GM23338 (cell line): ENCODE results near the gene GSG1L. TPM values are rescaled to one million over a fixed set of nuclear protein-coding genes. Genes with fewer than 3 reads are reported as not detected.

Source experiments
- ATAC-seq: fragments of 200-7000 bp; cut with Tn5 transposase; 3 replicates; pipeline ENCODE4 v1.9.1; 2020
- DNase-seq: peaks from one replicate; pipeline ENCODE4 v3.0.0-alpha.2; 2015; ENCODE audit warnings: low spot score
- H2AFZ ChIP-seq: fragments of 200-600 bp; sonication (generic); 2 replicates; pipeline ENCODE4 v1.8.0; 2016; ENCODE audit warnings: antibody characterized with exemption, mild to moderate bottlenecking, moderate library complexity
- H3F3A ChIP-seq: fragments of 200-600 bp; sonication (generic); replicated peaks from 2 replicates; pipeline ENCODE4 v1.8.0; 2017; ENCODE audit warnings: antibody characterized with exemption, mixed run types, low read depth
- H3K27ac ChIP-seq: fragments of 200-600 bp; sonication (generic); 2 replicates; pipeline ENCODE4 v1.6.1; 2016; ENCODE audit warnings: low read depth
- H3K27me3 ChIP-seq: fragments of 200-600 bp; sonication (generic); 2 replicates; pipeline ENCODE4 v1.8.0; 2016; ENCODE audit warnings: mild to moderate bottlenecking, mixed run types, moderate library complexity; ENCODE audit not compliant: insufficient read depth
- H3K36me3 ChIP-seq: fragments of 200-600 bp; sonication (generic); 2 replicates; pipeline ENCODE4 v1.8.0; 2016; ENCODE audit warnings: mild to moderate bottlenecking; ENCODE audit not compliant: insufficient read depth
- H3K4me1 ChIP-seq: fragments of 200-600 bp; sonication (generic); 2 replicates; pipeline ENCODE4 v1.8.0; 2016; ENCODE audit warnings: mild to moderate bottlenecking, moderate library complexity; ENCODE audit not compliant: insufficient read depth
- H3K4me2 ChIP-seq: fragments of 200-600 bp; sonication (generic); 2 replicates; pipeline ENCODE4 v1.7.1; 2017; ENCODE audit warnings: mixed run types
- H3K4me3 ChIP-seq: fragments of 200-600 bp; sonication (generic); 2 replicates; pipeline ENCODE4 v1.6.1; 2016; ENCODE audit warnings: mixed run types
- H3K79me2 ChIP-seq: fragments of 200-600 bp; sonication (generic); replicated peaks from 2 replicates; pipeline ENCODE4 v1.8.0; 2017; ENCODE audit warnings: mild to moderate bottlenecking; ENCODE audit not compliant: insufficient read depth
- H3K9me2 ChIP-seq: fragments of 200-600 bp; sonication (generic); 2 replicates; pipeline ENCODE4 v1.8.0; 2017; ENCODE audit not compliant: insufficient read depth
- H4K20me1 ChIP-seq: fragments of 200-600 bp; sonication (generic); replicated peaks from 2 replicates; pipeline ENCODE4 v1.8.0; 2017; ENCODE audit warnings: mild to moderate bottlenecking; ENCODE audit not compliant: insufficient read depth
- H3K27ac Mint-ChIP-seq: 2 replicates; pipeline ENCODE4 v1.8.0; 2020; ENCODE audit warnings: inconsistent platforms, mild to moderate bottlenecking, moderate library complexity, mixed read lengths
- H3K27me3 Mint-ChIP-seq: 3 replicates; pipeline ENCODE4 v1.8.0; 2022; ENCODE audit warnings: low read depth, mild to moderate bottlenecking, moderate library complexity, mixed read lengths, inconsistent platforms; ENCODE audit not compliant: insufficient read depth, poor library complexity
- H3K36me3 Mint-ChIP-seq: 3 replicates; pipeline ENCODE4 v1.8.0; 2021; ENCODE audit warnings: low read depth, mild to moderate bottlenecking, inconsistent platforms, moderate library complexity, mixed read lengths
- H3K4me1 Mint-ChIP-seq: 3 replicates; pipeline ENCODE4 v1.8.0; 2020; ENCODE audit warnings: mild to moderate bottlenecking, inconsistent platforms, mixed read lengths
- H3K4me3 Mint-ChIP-seq: 3 replicates; pipeline ENCODE4 v1.8.0; 2021; ENCODE audit warnings: moderate library complexity, mild to moderate bottlenecking, inconsistent platforms, mixed read lengths
- H3K9me3 Mint-ChIP-seq: 3 replicates; pipeline ENCODE4 v1.8.0; 2020; ENCODE audit warnings: moderate library complexity, mild to moderate bottlenecking, inconsistent platforms, mixed read lengths
- CREB1 ChIP-seq: fragments of 250-450 bp; sonication (Bioruptor Pico); IDR thresholded peaks from 2 replicates; pipeline ENCODE4 v1.5.0; 2020; ENCODE audit warnings: low read depth, mild to moderate bottlenecking, moderate library complexity
- EZH2 ChIP-seq: fragments of 200-600 bp; sonication (generic); IDR thresholded peaks from one replicate; pipeline ENCODE4 v1.8.0; 2017; ENCODE audit warnings: antibody characterized with exemption, mild to moderate bottlenecking, low read depth; ENCODE audit not compliant: unreplicated experiment
- EZH2phosphoT487 ChIP-seq: fragments of 200-600 bp; sonication (generic); IDR thresholded peaks from one replicate; pipeline ENCODE4 v1.8.1; 2018; ENCODE audit warnings: antibody characterized with exemption; ENCODE audit not compliant: unreplicated experiment
- JUNB ChIP-seq: IDR thresholded peaks from one replicate; pipeline ENCODE4 v1.6.1; 2016; ENCODE audit warnings: antibody characterized with exemption; ENCODE audit not compliant: unreplicated experiment
- NANOG ChIP-seq: IDR thresholded peaks from 2 replicates; pipeline ENCODE4 v1.6.1; 2016; ENCODE audit warnings: antibody characterized with exemption, borderline replicate concordance
- POLR2AphosphoS5 ChIP-seq: IDR thresholded peaks from 2 replicates; pipeline ENCODE4 v1.6.1; 2016; ENCODE audit warnings: antibody characterized with exemption, low read depth
- STAT1 ChIP-seq: IDR thresholded peaks from one replicate; pipeline ENCODE4 v1.6.1; 2016; ENCODE audit warnings: antibody characterized with exemption; ENCODE audit not compliant: unreplicated experiment
- ZNF114 ChIP-seq: fragments of 250-450 bp; sonication (Bioruptor Pico); IDR thresholded peaks from 2 replicates; pipeline ENCODE4 v1.5.0; 2020; ENCODE audit warnings: mild to moderate bottlenecking, moderate library complexity
- polyA plus RNA-seq: library from polyadenylated mRNA; unstranded; fragments of >200 nt; fragmentation: Nextera tagmentation; extraction: Ambion mirVana; gene quantifications from 2 replicates; pipeline ENCODE4 v1.2.1, GENCODE V29; 2016
- total RNA-seq: library from RNA; depleted of rRNA; stranded (reverse); fragments of >200 nt; shearing (Covaris generic); gene quantifications from 2 replicates; pipeline ENCODE4 v1.2.3, GENCODE V29; 2014
- TF ChIP-seq, protein P1 (sequence below): fragments of 250-450 bp; sonication (Bioruptor Pico); IDR thresholded peaks from 2 replicates; pipeline ENCODE4 v1.5.0; 2020; ENCODE audit warnings: mild to moderate bottlenecking, moderate library complexity
- TF ChIP-seq, protein P2 (sequence below): IDR thresholded peaks from 2 replicates; pipeline ENCODE4 v1.6.1; 2016; ENCODE audit warnings: antibody characterized with exemption
- TF ChIP-seq, protein P3 (sequence below): IDR thresholded peaks from one replicate; pipeline ENCODE4 v1.6.1; 2018; ENCODE audit warnings: antibody characterized with exemption; ENCODE audit not compliant: unreplicated experiment

GSG1L gene
- total and polyA plus RNA-seq, 2 experiments from 2014 or later: 0.36 to 0.63 TPM

DNA sequence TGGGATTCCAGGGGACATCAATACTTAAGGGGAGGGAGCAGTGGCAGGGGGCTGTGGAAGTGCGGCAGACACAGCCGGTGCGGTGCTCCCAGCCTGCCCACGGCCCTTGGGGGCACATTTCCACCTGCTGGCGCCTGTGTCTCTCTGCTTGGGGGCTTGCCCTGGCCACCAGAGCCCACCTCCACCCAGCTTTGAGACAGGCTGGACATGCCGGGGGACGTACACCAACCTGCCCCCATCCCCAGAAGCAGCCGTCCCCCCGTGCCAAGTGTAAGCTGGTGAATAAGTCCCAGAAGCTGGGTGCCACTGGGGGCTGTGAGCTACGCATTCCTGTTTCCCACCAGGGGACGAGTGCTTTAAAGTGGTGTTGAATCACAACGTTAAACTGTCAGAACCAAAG is 172.6 kb downstream of the GSG1L start (continued):
- TF ChIP-seq, protein P1, sequence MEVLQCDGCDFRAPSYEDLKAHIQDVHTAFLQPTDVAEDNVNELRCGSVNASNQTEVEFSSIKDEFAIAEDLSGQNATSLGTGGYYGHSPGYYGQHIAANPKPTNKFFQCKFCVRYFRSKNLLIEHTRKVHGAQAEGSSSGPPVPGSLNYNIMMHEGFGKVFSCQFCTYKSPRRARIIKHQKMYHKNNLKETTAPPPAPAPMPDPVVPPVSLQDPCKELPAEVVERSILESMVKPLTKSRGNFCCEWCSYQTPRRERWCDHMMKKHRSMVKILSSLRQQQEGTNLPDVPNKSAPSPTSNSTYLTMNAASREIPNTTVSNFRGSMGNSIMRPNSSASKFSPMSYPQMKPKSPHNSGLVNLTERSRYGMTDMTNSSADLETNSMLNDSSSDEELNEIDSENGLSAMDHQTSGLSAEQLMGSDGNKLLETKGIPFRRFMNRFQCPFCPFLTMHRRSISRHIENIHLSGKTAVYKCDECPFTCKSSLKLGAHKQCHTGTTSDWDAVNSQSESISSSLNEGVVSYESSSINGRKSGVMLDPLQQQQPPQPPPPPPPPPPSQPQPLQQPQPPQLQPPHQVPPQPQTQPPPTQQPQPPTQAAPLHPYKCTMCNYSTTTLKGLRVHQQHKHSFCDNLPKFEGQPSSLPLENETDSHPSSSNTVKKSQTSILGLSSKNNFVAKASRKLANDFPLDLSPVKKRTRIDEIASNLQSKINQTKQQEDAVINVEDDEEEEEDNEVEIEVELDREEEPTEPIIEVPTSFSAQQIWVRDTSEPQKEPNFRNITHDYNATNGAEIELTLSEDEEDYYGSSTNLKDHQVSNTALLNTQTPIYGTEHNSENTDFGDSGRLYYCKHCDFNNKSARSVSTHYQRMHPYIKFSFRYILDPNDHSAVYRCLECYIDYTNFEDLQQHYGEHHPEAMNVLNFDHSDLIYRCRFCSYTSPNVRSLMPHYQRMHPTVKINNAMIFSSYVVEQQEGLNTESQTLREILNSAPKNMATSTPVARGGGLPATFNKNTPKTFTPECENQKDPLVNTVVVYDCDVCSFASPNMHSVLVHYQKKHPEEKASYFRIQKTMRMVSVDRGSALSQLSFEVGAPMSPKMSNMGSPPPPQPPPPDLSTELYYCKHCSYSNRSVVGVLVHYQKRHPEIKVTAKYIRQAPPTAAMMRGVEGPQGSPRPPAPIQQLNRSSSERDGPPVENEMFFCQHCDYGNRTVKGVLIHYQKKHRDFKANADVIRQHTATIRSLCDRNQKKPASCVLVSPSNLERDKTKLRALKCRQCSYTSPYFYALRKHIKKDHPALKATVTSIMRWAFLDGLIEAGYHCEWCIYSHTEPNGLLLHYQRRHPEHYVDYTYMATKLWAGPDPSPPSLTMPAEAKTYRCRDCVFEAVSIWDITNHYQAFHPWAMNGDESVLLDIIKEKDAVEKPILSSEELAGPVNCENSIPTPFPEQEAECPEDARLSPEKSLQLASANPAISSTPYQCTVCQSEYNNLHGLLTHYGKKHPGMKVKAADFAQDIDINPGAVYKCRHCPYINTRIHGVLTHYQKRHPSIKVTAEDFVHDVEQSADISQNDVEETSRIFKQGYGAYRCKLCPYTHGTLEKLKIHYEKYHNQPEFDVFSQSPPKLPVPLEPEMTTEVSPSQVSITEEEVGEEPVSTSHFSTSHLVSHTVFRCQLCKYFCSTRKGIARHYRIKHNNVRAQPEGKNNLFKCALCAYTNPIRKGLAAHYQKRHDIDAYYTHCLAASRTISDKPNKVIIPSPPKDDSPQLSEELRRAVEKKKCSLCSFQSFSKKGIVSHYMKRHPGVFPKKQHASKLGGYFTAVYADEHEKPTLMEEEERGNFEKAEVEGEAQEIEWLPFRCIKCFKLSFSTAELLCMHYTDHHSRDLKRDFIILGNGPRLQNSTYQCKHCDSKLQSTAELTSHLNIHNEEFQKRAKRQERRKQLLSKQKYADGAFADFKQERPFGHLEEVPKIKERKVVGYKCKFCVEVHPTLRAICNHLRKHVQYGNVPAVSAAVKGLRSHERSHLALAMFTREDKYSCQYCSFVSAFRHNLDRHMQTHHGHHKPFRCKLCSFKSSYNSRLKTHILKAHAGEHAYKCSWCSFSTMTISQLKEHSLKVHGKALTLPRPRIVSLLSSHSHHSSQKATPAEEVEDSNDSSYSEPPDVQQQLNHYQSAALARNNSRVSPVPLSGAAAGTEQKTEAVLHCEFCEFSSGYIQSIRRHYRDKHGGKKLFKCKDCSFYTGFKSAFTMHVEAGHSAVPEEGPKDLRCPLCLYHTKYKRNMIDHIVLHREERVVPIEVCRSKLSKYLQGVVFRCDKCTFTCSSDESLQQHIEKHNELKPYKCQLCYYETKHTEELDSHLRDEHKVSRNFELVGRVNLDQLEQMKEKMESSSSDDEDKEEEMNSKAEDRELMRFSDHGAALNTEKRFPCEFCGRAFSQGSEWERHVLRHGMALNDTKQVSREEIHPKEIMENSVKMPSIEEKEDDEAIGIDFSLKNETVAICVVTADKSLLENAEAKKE: no peak
- TF ChIP-seq EZH2phosphoT487 (no peak), NANOG (no peak), JUNB (no peak), EZH2 (no peak)
- TF ChIP-seq, protein P2, sequence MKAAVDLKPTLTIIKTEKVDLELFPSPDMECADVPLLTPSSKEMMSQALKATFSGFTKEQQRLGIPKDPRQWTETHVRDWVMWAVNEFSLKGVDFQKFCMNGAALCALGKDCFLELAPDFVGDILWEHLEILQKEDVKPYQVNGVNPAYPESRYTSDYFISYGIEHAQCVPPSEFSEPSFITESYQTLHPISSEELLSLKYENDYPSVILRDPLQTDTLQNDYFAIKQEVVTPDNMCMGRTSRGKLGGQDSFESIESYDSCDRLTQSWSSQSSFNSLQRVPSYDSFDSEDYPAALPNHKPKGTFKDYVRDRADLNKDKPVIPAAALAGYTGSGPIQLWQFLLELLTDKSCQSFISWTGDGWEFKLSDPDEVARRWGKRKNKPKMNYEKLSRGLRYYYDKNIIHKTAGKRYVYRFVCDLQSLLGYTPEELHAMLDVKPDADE: no peak

DNA sequence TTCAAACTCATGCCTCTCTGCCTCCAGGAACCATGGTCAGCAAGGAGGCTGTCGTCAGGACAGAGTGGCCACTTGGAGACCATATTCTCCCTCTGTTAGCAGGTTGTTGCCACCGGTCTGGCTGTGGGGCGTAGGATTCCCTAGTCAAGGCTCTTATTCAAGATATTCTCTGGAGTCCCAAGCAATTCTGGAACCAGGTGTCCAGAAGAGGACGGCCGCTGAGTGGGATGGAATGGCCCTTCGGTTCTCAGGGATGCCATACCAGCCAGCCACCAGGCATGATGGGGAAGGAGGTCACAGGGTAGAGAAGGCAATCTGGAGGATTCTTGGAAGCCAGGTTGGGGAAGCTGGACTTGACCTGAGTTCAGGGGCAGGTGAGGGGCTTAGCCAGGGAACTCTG is 173.5 kb downstream of the GSG1L start:
- ATAC-seq: no peak
- H3K4me1 Mint-ChIP-seq: peaks cover 8% of the 10 kb centered on the region; the same call in 2 of the 3 replicates
- no peak for TF ChIP-seq CREB1 (CRISPR knock-in tag)
- no peak for TF ChIP-seq STAT1
- TF ChIP-seq ZNF114 (CRISPR knock-in tag): no peak
- TF ChIP-seq POLR2AphosphoS5: no peak
- TF ChIP-seq, protein P3, sequence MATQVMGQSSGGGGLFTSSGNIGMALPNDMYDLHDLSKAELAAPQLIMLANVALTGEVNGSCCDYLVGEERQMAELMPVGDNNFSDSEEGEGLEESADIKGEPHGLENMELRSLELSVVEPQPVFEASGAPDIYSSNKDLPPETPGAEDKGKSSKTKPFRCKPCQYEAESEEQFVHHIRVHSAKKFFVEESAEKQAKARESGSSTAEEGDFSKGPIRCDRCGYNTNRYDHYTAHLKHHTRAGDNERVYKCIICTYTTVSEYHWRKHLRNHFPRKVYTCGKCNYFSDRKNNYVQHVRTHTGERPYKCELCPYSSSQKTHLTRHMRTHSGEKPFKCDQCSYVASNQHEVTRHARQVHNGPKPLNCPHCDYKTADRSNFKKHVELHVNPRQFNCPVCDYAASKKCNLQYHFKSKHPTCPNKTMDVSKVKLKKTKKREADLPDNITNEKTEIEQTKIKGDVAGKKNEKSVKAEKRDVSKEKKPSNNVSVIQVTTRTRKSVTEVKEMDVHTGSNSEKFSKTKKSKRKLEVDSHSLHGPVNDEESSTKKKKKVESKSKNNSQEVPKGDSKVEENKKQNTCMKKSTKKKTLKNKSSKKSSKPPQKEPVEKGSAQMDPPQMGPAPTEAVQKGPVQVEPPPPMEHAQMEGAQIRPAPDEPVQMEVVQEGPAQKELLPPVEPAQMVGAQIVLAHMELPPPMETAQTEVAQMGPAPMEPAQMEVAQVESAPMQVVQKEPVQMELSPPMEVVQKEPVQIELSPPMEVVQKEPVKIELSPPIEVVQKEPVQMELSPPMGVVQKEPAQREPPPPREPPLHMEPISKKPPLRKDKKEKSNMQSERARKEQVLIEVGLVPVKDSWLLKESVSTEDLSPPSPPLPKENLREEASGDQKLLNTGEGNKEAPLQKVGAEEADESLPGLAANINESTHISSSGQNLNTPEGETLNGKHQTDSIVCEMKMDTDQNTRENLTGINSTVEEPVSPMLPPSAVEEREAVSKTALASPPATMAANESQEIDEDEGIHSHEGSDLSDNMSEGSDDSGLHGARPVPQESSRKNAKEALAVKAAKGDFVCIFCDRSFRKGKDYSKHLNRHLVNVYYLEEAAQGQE: no peak
- TF ChIP-seq NANOG: no peak

More for the DNA sequence above, 173.5 kb downstream of the GSG1L start:
- Histone ChIP-seq H3K4me1 (no peaks in the 10 kb centered on the region), H3K79me2 (no peaks in the 10 kb centered on the region), H3K9me2 (no peaks in the 10 kb centered on the region), H3K27ac (no peak overlapping the region), H3K27me3 (no peaks in the 10 kb centered on the region), H3F3A (no peaks in the 10 kb centered on the region), H3K4me3 (no peak overlapping the region), H2AFZ (no peak overlapping the region), H4K20me1 (no peaks in the 10 kb centered on the region), H3K36me3 (no peaks in the 10 kb centered on the region), H3K4me2 (no peak overlapping the region)
- Mint-ChIP-seq H3K27me3 (peaks cover 8% of the 10 kb centered on the region), H3K27ac (no peak overlapping the region), H3K36me3 (no peaks in the 10 kb centered on the region), H3K4me3 (no peak overlapping the region), H3K9me3 (0 out of 3 replicates have a peak, but pooled peaks cover 3% of the 10 kb centered on the region)
- DNase-seq: no peak
